ENCODE data around the gene MZB1. TPM values are rescaled to one million over a fixed set of nuclear protein-coding genes. Genes with fewer than 3 reads are reported as not detected.
A peak's percentile ranks its signal among the peaks of the same experiment; 100 is the strongest.
"Not testable (repeated sequence)": the region's sequence is repeated elsewhere in the genome, so short reads cannot be mapped to it uniquely, and the experiment has no call there.

The MZB1 gene
- total RNA-seq, 1 donor from 2014 or later: not detected

DNA sequence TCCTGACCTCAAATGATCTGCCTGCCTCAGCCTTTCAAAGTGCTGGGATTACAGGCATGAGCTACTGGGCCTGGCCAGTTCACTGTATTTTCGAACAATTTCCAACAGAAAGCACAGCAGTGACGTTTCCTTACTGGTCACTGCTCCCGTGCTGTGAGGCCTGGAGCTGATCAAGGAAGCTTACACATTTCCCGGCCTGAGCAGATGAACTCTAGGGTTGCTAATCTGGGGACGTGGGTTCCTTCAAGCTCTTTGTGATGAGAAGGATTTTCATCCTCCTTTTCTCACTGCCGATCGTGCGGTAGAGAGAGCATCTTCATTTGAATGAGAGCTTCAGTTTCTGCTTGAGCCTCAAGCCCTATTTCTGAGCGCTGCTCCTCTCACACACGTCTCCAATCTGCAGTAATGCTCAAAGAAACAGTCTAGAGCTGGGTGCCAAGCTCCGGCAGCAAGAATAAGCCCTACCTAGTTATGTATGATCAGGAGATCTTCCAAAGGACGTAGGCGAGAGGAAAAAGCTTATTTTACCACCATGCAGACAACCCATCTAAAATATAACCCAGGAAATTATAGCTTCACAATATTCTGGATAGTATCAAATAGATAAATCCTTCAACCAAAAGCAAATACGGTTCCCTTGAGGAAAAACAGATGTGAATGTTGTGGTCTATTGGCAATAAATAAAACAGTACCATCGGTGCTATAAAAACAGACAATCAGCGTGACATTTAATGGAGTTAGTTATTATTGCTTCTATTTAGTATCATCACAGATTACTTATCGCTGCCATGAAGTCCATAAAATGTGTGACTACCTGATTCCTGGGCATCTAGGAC lies 21.5 kb upstream of the MZB1 start:
- no peak for DNase-seq (ENCODE audit: extremely low spot score in 2 of 2)
- intact Hi-C loops (cut with DNase I): no loop called here
- H3K36me3 ChIP-seq: no peaks in the 10 kb centered on the region
- H3K4me1 ChIP-seq: peaks cover 34% of the 10 kb centered on the region
- H3K4me3 ChIP-seq: no peak overlapping the region
- no peaks in the 10 kb centered on the region for H3K9me3 ChIP-seq
- H3K27ac ChIP-seq: peak overlapping the region; percentile 73
- TF ChIP-seq POLR2A (IDR thresholded peaks at IDR 0.05): no peak
- no peak for TF ChIP-seq POLR2AphosphoS5 (IDR thresholded peaks at IDR 0.05; ENCODE audit: insufficient read depth in 1 of 2, low read depth in 1 of 2)
- TF ChIP-seq, protein P1, sequence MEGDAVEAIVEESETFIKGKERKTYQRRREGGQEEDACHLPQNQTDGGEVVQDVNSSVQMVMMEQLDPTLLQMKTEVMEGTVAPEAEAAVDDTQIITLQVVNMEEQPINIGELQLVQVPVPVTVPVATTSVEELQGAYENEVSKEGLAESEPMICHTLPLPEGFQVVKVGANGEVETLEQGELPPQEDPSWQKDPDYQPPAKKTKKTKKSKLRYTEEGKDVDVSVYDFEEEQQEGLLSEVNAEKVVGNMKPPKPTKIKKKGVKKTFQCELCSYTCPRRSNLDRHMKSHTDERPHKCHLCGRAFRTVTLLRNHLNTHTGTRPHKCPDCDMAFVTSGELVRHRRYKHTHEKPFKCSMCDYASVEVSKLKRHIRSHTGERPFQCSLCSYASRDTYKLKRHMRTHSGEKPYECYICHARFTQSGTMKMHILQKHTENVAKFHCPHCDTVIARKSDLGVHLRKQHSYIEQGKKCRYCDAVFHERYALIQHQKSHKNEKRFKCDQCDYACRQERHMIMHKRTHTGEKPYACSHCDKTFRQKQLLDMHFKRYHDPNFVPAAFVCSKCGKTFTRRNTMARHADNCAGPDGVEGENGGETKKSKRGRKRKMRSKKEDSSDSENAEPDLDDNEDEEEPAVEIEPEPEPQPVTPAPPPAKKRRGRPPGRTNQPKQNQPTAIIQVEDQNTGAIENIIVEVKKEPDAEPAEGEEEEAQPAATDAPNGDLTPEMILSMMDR (IDR thresholded peaks at IDR 0.05): no peak
- H3K27me3 ChIP-seq: no peaks in the 10 kb centered on the region

DNA sequence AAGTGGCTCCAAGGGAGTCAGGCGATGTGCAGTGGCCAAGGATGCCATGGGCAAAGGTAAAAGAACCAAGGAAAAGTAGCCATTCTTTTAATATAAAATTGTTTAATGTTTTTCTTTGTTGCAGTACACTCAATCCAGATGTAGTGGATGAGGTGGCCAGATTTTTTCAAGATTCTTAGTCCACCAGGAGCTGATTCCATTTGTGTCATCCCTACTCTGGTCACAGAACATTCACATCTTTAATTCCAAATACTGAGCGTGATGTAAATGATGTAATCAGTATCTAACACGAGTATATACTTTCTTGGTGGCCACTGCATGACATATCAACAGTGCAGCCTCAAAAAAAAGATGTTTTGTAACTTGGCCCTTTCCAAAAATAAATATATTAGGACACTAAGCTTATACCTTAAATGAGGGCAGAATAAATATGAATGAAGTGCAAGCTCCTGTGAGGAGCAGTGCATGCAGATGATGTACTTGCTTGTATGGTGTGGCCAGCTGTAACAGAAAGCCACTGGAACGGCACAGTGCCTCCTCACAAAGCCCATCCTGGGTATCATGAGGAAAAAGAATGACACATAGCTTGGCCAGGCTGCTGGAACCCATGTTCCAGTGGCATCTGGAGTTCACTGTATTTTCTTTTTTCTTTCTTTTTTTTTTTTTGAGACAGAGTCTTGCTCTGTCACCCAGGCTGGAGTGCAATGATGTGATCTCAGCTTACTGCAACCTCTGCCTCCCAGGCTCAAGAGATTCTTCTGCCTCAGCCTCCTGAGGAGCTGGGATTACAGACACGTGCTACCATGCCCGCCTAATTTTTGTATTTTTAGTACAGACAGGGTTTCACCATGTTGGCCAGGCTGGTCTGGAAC lies 20.6 kb upstream of the MZB1 start:
- TF ChIP-seq, protein P1 (IDR thresholded peaks at IDR 0.05): no peak
- Histone ChIP-seq H3K4me3 (no peak overlapping the region), H3K27ac (peak overlapping the region; percentile 73), H3K9me3 (no peaks in the 10 kb centered on the region), H3K27me3 (no peaks in the 10 kb centered on the region), H3K36me3 (no peaks in the 10 kb centered on the region), H3K4me1 (peaks cover 25% of the 10 kb centered on the region)
- DNase-seq (ENCODE audit: extremely low spot score in 2 of 2): no peak
- intact Hi-C loops (cut with DNase I): no loop called here

DNA sequence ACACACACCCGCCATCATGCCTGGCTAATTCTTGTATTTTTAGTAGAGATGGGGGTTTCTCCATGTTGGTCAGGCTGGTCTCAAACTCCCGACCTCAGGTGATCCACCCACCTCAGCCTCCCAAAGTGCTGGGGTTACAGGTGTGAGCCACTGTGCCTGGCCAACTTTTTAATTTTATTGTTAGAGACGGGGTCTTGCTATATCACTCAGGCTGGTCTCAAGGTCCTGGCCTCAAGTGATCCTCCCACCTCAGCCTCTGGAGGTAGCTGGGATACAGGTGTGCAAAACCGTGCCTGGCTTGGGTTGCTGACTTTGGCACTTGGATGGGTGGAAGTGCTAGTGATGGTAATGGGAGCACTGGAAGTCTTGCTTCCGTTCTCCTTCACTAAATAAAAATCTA lies 19.4 kb upstream of the MZB1 start:
- H3K36me3 ChIP-seq; H3K4me3 ChIP-seq; H3K27me3 ChIP-seq; intact Hi-C loops (cut with DNase I); H3K9me3 ChIP-seq; H3K27ac ChIP-seq; DNase-seq (ENCODE audit: extremely low spot score in 2 of 2): not testable (repeated sequence)
- H3K4me1 ChIP-seq: peaks cover 22% of the 10 kb centered on the region

DNA sequence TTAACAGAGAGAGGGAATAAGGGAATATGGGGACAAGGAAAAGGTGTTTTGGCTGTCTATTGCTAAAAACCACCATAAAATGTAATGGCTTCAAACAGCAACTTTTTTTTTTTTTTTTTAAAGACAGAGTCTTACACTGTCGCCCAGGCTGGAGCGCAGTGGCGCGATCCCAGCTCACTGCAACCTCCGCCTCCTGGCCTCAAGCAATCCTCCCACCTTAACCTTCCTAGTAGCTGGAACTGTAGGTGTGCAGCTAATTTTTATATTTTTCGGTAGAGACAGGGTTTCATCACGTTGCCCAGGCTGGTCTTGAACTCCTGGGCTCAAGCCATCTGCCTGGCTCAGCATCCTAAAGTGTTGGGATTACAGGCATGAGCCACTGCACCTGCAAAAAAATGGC lies 18.5 kb upstream of the MZB1 start:
- intact Hi-C loops (cut with DNase I): no loop called here
- no peak overlapping the region for H3K27ac ChIP-seq
- no peaks in the 10 kb centered on the region for H3K36me3 ChIP-seq
- peaks cover 22% of the 10 kb centered on the region for H3K4me1 ChIP-seq
- H3K9me3 ChIP-seq: no peaks in the 10 kb centered on the region
- DNase-seq (ENCODE audit: extremely low spot score in 2 of 2): no peak
- no peak overlapping the region for H3K4me3 ChIP-seq
- TF ChIP-seq POLR2A (IDR thresholded peaks at IDR 0.05) (no peak), POLR2AphosphoS5 (IDR thresholded peaks at IDR 0.05; ENCODE audit: insufficient read depth in 1 of 2, low read depth in 1 of 2) (no peak)
- TF ChIP-seq, protein P1 (IDR thresholded peaks at IDR 0.05): no peak
- no peaks in the 10 kb centered on the region for H3K27me3 ChIP-seq

DNA sequence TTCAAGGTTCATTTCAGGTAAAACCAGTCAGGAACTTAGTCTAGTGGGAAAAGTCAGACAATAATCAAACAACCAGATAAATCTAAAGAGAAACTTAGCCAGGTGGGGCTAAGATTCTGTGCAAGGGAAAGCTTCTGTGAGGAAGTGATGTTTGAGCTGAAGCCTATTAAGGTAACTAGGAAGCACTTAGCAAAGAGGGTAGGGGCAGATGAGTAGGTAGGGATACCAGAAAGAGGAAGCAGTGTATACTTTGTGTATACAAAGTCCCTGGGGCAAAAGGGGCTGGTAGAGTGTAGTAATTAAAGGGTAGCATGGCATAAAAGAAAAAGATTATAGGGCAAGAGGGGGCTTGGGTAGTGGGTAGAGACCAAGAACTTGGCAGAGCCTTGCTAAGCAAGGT lies 17.8 kb upstream of the MZB1 start:
- H3K9me3 ChIP-seq: no peaks in the 10 kb centered on the region
- H3K4me3 ChIP-seq: no peak overlapping the region
- TF ChIP-seq POLR2AphosphoS5 (IDR thresholded peaks at IDR 0.05; ENCODE audit: insufficient read depth in 1 of 2, low read depth in 1 of 2) (no peak), POLR2A (IDR thresholded peaks at IDR 0.05) (no peak)
- TF ChIP-seq, protein P1 (IDR thresholded peaks at IDR 0.05): no peak
- intact Hi-C loops (cut with DNase I): no loop called here
- H3K27me3 ChIP-seq: no peaks in the 10 kb centered on the region
- peaks cover 26% of the 10 kb centered on the region for H3K4me1 ChIP-seq
- DNase-seq (ENCODE audit: extremely low spot score in 2 of 2): no peak
- H3K27ac ChIP-seq: no peak overlapping the region
- no peaks in the 10 kb centered on the region for H3K36me3 ChIP-seq

All from vagina (tissue), 2 donors.